C4-2B (cell line): ENCODE results near the gene CASQ2.

Experiments used
- ZFX ChIP-seq: fragments of 450-650 bp; IDR thresholded peaks from 2 replicates; pipeline ENCODE4 v1.6.1; 2017
- TF ChIP-seq, protein P1 (sequence below): fragments of 450-650 bp; conservative IDR thresholded peaks from 2 replicates; pipeline ENCODE4 v1.5.1; 2017; ENCODE audit warnings: mild to moderate bottlenecking

GRCh38 chr1:115814685-115815398 is 46.3 kb upstream of the CASQ2 start:
- TF ChIP-seq, protein P1, sequence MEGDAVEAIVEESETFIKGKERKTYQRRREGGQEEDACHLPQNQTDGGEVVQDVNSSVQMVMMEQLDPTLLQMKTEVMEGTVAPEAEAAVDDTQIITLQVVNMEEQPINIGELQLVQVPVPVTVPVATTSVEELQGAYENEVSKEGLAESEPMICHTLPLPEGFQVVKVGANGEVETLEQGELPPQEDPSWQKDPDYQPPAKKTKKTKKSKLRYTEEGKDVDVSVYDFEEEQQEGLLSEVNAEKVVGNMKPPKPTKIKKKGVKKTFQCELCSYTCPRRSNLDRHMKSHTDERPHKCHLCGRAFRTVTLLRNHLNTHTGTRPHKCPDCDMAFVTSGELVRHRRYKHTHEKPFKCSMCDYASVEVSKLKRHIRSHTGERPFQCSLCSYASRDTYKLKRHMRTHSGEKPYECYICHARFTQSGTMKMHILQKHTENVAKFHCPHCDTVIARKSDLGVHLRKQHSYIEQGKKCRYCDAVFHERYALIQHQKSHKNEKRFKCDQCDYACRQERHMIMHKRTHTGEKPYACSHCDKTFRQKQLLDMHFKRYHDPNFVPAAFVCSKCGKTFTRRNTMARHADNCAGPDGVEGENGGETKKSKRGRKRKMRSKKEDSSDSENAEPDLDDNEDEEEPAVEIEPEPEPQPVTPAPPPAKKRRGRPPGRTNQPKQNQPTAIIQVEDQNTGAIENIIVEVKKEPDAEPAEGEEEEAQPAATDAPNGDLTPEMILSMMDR, result no peak
- no peak for TF ChIP-seq ZFX
